ENCODE measurements around the gene PDHX.

The PDHX gene

GRCh38 chr11:35034401-35034800, 118.0 kb downstream of the PDHX start:
- no peak for TF ChIP-seq CTCF (IDR thresholded peaks at IDR 0.05)

GRCh38 chr11:35035894-35036408, 119.5 kb downstream of the PDHX start:
- no peak for TF ChIP-seq CTCF (IDR thresholded peaks at IDR 0.05)

GRCh38 chr11:35036639-35037038, 120.2 kb downstream of the PDHX start:
- TF ChIP-seq CTCF (IDR thresholded peaks at IDR 0.05) = no peak

GRCh38 chr11:35038211-35038928, 122.0 kb downstream of the PDHX start:
- TF ChIP-seq CTCF (IDR thresholded peaks at IDR 0.05) = no peak

GRCh38 chr11:35039076-35039475, 122.7 kb downstream of the PDHX start:
- no peak for TF ChIP-seq CTCF (IDR thresholded peaks at IDR 0.05)

GRCh38 chr11:35040221-35040942, 124.0 kb downstream of the PDHX start:
- no peak for TF ChIP-seq CTCF (IDR thresholded peaks at IDR 0.05)

- TF ChIP-seq CTCF (IDR thresholded peaks at IDR 0.05) = no peak
These were observed 124.7 kb downstream of the PDHX start for GRCh38 chr11:35041070-35041554.

All from LNCAP (cell line).